DOHH2 (cell line): Measurements from ENCODE around the gene ATP11A.
"Not testable (repeated sequence)": the region's sequence is repeated elsewhere in the genome, so short reads cannot be mapped to it uniquely, and the experiment has no call there.

ENCODE experiments used
- EZH2phosphoT487 ChIP-seq: fragments of 200-600 bp; sonication (generic); IDR thresholded peaks from 2 replicates; pipeline ENCODE4 v1.6.1; 2017; ENCODE audit warnings: borderline replicate concordance, mild to moderate bottlenecking, antibody characterized with exemption, low read length, moderate library complexity, mixed read lengths
- TF ChIP-seq, protein P1 (sequence below): fragments of 200-600 bp; sonication (generic); IDR thresholded peaks from one replicate; pipeline ENCODE4 v1.5.1; 2014; ENCODE audit warnings: antibody characterized with exemption, mild to moderate bottlenecking, low read depth, low read length; ENCODE audit not compliant: poor library complexity, severe bottlenecking

DNA sequence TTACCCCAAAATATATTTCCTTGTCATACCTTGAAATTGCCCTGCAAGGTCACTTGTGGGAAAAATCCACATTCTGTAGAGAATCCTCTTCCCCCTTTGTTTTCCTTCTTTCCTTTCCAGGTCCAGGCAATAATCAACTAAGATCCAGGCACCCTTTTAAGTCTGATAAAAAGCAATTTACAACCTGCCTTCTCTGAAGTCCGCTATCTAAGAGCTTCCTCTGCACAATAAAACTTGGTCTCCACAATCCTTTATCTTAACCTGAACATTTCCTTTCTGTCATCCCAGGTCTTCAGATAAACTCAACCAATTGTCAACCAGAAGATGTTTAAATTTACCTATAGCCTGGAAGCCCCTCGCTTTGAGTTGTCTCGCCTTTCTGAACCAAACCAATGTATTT is 19.5 kb downstream of the ATP11A start:
- TF ChIP-seq, protein P1, sequence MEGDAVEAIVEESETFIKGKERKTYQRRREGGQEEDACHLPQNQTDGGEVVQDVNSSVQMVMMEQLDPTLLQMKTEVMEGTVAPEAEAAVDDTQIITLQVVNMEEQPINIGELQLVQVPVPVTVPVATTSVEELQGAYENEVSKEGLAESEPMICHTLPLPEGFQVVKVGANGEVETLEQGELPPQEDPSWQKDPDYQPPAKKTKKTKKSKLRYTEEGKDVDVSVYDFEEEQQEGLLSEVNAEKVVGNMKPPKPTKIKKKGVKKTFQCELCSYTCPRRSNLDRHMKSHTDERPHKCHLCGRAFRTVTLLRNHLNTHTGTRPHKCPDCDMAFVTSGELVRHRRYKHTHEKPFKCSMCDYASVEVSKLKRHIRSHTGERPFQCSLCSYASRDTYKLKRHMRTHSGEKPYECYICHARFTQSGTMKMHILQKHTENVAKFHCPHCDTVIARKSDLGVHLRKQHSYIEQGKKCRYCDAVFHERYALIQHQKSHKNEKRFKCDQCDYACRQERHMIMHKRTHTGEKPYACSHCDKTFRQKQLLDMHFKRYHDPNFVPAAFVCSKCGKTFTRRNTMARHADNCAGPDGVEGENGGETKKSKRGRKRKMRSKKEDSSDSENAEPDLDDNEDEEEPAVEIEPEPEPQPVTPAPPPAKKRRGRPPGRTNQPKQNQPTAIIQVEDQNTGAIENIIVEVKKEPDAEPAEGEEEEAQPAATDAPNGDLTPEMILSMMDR, result not testable (repeated sequence)
- not testable (repeated sequence) for TF ChIP-seq EZH2phosphoT487
